Stimulated activated CD4-positive, alpha-beta T cell treated with anti-CD3 and anti-CD28 coated beads, TNF-alpha, amount 100 ng/mL, for 48 hours (primary cell): ENCODE measurements around the gene TTC38.
A peak's percentile ranks its signal among the peaks of the same experiment; 100 is the strongest.
"Not testable (repeated sequence)": the region's sequence is repeated elsewhere in the genome, so short reads cannot be mapped to it uniquely, and the experiment has no call there.

Experiments used
- DNase-seq, 3 donors: peaks; one replicate each; pipeline ENCODE4 v3.0.0-alpha.2; 2020; ENCODE audit warnings: low read depth in 3 of 3

The TTC38 gene

GRCh38 chr22:46296257-46297150, 28.7 kb downstream of the TTC38 start, which contains the start of gene GTSE1:
TSS of gene GTSE1 (plus strand) at chr22:46296870. CDS start at chr22:46297401, 531 bp downstream.
- peak; percentile 92 to 97 (median 96) for DNase-seq

GRCh38 chr22:46297151-46297812, 29.5 kb downstream of the TTC38 start:
- DNase-seq: peak in 1 of 3 donors; percentile 18

GRCh38 chr22:46299101-46299500, 31.3 kb downstream of the TTC38 start:
- DNase-seq: no peak

GRCh38 chr22:46300491-46300890, 32.7 kb downstream of the TTC38 start:
- no peak for DNase-seq

GRCh38 chr22:46303347-46303965, 35.6 kb downstream of the TTC38 start:
- DNase-seq: no peak

GRCh38 chr22:46308283-46308988, 40.6 kb downstream of the TTC38 start:
- DNase-seq: no peak

GRCh38 chr22:46309526-46310085, 41.8 kb downstream of the TTC38 start:
- no peak for DNase-seq

GRCh38 chr22:46312056-46312455, 44.2 kb downstream of the TTC38 start:
- DNase-seq: no peak

GRCh38 chr22:46312848-46313247, 45.0 kb downstream of the TTC38 start:
- not testable (repeated sequence) for DNase-seq

- no peak for DNase-seq
These were observed 48.2 kb downstream of the TTC38 start for GRCh38 chr22:46315976-46316375.

- DNase-seq: no peak
These were observed 49.8 kb downstream of the TTC38 start for GRCh38 chr22:46317646-46318045.

GRCh38 chr22:46318576-46318975, 50.8 kb downstream of the TTC38 start:
- no peak for DNase-seq

- DNase-seq: no peak
These were observed 51.5 kb downstream of the TTC38 start for GRCh38 chr22:46319319-46319718.

GRCh38 chr22:46320166-46320710, 52.4 kb downstream of the TTC38 start:
- no peak for DNase-seq

GRCh38 chr22:46320716-46321386, 53.0 kb downstream of the TTC38 start:
- no peak for DNase-seq

GRCh38 chr22:46322711-46323110, 54.9 kb downstream of the TTC38 start:
- DNase-seq: no peak

- DNase-seq: no peak
These were observed 55.4 kb downstream of the TTC38 start for GRCh38 chr22:46323162-46323561.

- DNase-seq: no peak
These were observed 58.4 kb downstream of the TTC38 start for GRCh38 chr22:46326066-46326680.

GRCh38 chr22:46327691-46328465, 60.1 kb downstream of the TTC38 start:
- DNase-seq: no peak
